ENCODE measurements around the gene STX16. TPM values are rescaled to one million over a fixed set of nuclear protein-coding genes. Genes with fewer than 3 reads are reported as not detected.
"Not testable (repeated sequence)": the region's sequence is repeated elsewhere in the genome, so short reads cannot be mapped to it uniquely, and the experiment has no call there.

The STX16 gene
- total RNA-seq, 1 donor from 2014 or later = 126 TPM

DNA sequence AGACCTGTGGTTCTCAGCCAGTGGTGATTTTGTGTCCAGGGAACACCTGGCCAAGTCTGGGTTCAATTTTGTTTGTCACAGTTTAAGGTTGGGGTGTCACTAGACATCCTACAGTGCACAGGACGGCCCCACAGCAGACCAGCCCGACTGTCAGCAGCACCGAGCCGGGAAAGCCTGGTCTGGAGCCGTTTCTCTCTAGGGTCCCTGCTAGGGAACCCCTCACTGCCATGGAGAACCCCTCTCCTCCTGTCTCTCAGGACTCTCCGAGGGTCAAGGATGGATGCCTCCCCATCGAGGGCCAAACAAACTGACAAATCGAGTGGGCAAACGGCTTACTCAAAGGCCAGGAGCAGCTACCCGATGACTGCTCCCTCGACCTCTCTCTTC lies 15.8 kb upstream of the STX16 start:
- intact Hi-C loops (cut with micrococcal nuclease) = no loop called here

DNA sequence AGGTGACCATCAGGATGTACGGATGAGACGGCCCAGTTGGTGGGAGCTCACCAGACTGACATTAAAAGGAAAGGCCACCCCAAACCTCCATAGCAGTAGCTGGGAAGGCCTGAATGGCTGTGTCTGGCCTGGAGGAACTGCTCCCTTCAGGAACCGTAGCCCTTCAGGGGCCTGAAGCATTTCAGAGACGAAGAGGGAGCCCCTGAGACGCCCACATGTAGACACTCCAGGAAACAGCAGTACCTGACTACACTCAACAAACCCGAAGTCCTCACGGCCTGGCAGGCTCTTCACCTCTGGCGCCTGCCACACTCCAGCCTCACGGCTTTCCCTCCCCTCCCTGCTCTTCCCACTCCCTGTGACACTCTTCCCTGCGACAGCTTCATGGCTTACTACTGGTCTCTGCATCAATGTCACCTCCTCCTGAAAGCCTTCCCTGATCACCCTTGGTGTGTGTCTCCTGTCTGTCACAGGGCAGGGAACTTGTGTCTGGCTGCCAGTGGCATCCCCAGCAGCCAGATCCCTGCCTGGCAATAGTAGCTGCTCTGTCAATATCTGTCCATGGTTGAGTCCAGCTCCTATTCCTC lies 14.6 kb upstream of the STX16 start:
- intact Hi-C loops (cut with micrococcal nuclease) = no loop called here

- intact Hi-C loops (cut with micrococcal nuclease) = no loop called here
Observed at GRCh38 chr20:58636983-58637421, 14.1 kb upstream of the STX16 start.

GRCh38 chr20:58637466-58638213 lies 13.4 kb upstream of the STX16 start:
- intact Hi-C loops (cut with micrococcal nuclease) = no loop called here

DNA sequence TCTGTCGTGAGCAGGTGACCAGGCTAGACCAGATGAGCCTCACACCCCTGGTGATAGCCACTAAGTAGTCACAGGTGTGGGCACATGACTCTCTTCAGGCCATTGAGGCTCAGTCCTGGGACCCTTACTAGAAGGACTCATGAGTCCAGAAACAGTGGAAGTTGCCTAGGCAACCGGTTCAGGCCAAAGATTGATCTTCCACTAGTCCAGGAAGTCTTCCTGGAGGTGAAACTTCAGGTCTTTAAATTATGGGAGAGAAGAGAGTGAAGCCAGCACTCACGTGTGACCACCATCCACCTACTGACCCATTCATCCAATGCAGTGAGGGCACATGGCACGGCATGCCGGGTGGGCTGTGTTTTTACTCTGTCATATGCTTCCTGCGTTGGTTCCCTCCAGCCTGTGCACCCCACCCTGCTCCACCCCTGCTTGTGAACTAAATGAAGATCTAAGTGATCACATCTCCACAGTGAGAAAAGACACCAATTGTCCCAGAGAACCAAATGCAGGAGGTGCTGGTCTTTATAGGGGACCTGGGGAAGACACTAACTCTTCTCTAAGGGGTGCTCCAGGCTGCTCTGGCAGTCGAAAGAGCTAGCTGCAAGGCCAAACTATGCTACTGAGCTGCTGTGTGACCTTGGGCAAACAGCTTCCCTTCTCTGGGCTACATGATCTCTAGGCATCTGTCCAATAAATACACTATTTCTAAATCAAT lies 12.5 kb upstream of the STX16 start:
- intact Hi-C loops (cut with micrococcal nuclease) = no loop called here

- intact Hi-C loops (cut with micrococcal nuclease) = no loop called here
Observed at GRCh38 chr20:58639182-58640146, 11.6 kb upstream of the STX16 start.

DNA sequence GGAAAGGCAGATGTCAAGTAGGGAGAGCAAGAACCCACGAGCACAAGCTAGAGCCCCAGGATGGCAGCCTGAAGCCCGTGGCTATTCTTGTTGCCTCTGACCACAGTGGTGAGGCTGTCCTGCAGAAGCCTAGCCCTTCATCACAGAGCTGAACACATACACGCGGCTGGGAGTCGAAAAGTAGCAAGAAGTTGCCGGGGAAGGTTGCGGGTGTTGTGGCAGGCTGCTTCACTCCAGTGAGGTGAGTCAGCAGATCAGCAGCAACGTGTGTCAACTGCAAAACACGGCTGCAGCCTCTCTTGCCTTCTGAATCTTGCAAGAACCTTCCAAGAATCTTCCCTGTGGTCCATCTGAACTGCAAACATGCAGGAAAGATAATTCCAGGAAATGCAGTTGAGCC lies 10.6 kb upstream of the STX16 start:
- intact Hi-C loops (cut with micrococcal nuclease) = no loop called here

DNA sequence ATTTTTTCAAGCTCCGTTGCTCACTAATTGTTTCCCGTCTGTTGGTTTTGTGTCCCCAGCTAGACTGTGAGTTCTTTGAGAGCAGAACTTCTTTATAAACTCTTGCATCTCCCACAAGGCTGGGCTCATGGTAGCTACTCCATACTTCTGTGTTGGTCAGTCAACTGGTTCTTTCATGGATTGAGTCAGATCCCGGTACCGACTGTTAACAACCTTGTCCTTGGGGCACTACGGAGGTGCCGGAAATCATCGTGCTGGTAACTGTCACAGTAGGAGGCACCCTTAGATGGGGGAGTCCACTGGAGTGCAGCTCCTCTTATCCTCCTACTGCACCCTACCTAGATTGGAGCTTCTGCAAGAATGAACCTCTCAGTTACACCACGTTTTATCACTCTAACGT lies 8.6 kb upstream of the STX16 start:
- intact Hi-C loops (cut with micrococcal nuclease) = no loop called here

GRCh38 chr20:58642896-58643295 lies 8.2 kb upstream of the STX16 start:
- intact Hi-C loops (cut with micrococcal nuclease) = not testable (repeated sequence)

DNA sequence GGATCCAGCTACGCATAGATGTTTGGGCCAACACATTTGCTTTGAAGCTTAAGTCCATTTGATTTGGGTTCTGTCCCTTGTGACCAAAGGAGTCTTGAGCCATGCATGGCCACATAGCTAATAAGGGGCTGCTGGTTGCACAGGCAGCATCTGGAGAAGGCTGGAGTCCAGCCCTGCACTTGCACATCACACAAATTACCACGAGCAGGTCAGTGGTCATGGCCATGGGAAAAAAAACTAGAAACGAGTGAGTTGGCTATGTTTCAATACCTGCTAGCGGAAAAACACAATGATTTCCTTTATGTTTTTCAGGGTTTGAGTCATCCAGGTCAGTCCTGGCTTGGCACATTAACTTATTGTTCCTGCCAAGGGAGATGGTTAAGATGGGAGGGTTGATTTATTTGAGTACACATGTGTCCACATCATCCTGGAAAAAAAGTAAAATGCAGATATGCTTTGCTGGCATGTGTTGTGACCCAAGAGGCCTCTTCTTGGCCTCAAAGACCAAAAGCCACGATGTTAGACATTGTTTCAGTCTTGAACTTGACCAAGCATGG lies 5.6 kb upstream of the STX16 start:
- intact Hi-C loops (cut with micrococcal nuclease) = loop anchor here (5.0 kb wide), 1 partner anchor 192 kb away; no protein-coding TSS in a partner anchor

DNA sequence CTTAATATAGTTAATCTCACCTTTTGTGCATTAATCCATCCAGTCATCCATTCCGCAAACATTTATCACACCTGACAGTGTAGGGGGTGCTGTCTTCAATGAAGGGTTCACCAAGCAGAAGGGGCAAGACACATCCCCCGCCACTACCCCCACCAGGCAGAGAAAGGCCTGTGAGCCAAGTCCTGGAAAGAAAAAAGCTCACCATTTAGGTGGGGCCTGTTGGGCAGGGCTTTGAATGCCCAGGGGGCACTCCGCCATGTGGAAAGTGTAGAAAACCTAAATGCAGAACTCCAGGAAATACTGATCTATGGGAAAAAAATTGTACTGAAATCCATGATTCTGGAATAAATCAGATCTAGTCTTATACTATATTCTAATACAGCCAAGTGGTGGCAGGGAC lies 4.8 kb upstream of the STX16 start:
- intact Hi-C loops (cut with micrococcal nuclease) = loop anchor here (5.0 kb wide), 1 partner anchor 191 kb away; no protein-coding TSS in a partner anchor

- intact Hi-C loops (cut with micrococcal nuclease) = loop anchor here (5.0 kb wide), 1 partner anchor 191 kb away; no protein-coding TSS in a partner anchor
Observed at GRCh38 chr20:58646703-58647102, 4.4 kb upstream of the STX16 start.

DNA sequence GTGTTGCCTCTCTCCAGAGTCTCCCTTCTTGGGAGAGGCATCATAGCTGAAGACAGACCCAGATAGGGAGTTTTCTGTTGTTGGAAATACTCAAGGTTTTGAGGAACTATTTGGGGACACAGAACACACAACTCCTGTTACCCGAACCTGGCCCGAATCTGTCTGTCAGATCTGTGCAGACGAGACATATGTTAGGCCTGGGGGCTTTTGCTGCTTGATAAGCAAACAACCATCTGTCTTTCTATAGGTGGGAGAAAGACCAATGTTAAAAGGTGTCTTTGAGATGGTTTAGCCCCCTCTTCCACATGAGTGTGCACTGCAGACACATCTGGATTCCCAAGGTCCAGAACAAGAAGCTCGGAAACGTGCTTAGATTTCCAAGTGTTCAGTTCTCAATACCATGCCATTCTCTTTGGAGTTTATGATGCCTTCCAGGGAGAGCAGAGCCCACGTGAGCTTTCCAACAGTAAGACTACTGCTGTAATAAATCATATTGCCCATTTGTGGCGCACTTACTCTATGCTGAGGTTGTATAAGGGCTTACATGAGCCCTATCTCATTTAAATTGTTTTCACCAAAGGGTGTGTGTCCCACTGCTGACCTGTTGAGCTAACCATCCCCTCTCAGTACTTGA lies 3.8 kb upstream of the STX16 start:
- intact Hi-C loops (cut with micrococcal nuclease) = loop anchor here (5.0 kb wide), 1 partner anchor 190 kb away; no protein-coding TSS in a partner anchor

GRCh38 chr20:58647796-58648501 lies 3.1 kb upstream of the STX16 start:
- intact Hi-C loops (cut with micrococcal nuclease) = loop anchor here (5.0 kb wide), 1 partner anchor 189 kb away; no protein-coding TSS in a partner anchor

GRCh38 chr20:58648502-58648825 lies 2.6 kb upstream of the STX16 start:
- intact Hi-C loops (cut with micrococcal nuclease) = loop anchor here (5.0 kb wide), 1 partner anchor 189 kb away; no protein-coding TSS in a partner anchor

GRCh38 chr20:58649288-58650180 lies 1.5 kb upstream of the STX16 start:
- intact Hi-C loops (cut with micrococcal nuclease) = loop anchor here (2.0 to 5.0 kb wide), 7 partner anchors 188 to 1032 kb away; partner anchors contain the start of genes ATP5F1E, GNAS, NELFCD and ZNF831

DNA sequence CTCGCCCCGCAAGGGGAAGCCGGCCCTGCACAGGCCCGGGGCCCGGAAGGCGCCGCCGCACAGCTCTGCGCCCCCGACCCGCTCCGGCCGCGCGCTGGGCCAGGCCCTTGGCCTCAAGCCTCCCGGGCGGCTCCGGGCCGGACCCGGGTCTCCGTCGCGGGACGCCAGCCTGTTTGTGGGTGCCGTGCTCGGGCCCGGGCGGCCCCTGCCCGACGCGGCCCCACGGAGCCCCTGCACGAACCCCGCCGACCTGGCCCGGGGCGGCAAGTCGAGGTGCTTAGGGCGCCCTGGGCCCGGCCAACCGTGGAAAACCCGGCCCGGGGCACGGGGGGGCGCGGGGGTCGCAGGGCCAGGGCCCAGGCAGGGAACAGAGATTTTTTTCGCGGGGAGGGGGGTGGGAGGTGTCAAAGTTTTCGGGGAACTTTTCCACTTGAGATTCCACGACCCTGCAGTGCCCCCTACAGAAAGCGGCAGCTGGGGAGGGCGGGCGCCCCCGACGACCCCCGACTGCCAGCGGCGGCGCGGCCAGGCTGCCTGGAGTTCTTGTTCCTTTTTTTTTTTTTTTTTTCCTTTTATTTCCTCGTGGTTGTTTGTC lies 805 bp upstream of the STX16 start:
- intact Hi-C loops (cut with micrococcal nuclease) = loop anchor here (2.0 to 5.0 kb wide), 6 partner anchors 203 to 1033 kb away; partner anchors contain the start of genes ATP5F1E, GNAS, NELFCD and ZNF831

GRCh38 chr20:58651559-58651945 lies 469 bp downstream of the STX16 start:
- intact Hi-C loops (cut with micrococcal nuclease) = loop anchor here (2.0 to 5.0 kb wide), 6 partner anchors 201 to 1034 kb away; partner anchors contain the start of genes ATP5F1E, GNAS, NELFCD and ZNF831
